ENCODE data around the gene CLK2. TPM values are rescaled to one million over a fixed set of nuclear protein-coding genes. Genes with fewer than 3 reads are reported as not detected.

Gene CLK2
- total and polyA plus RNA-seq, 2 of the 13 experiments (the other 11 are each of a cell fraction or from before 2014, with no cell fraction given), result 20.1 to 73.5 TPM

DNA sequence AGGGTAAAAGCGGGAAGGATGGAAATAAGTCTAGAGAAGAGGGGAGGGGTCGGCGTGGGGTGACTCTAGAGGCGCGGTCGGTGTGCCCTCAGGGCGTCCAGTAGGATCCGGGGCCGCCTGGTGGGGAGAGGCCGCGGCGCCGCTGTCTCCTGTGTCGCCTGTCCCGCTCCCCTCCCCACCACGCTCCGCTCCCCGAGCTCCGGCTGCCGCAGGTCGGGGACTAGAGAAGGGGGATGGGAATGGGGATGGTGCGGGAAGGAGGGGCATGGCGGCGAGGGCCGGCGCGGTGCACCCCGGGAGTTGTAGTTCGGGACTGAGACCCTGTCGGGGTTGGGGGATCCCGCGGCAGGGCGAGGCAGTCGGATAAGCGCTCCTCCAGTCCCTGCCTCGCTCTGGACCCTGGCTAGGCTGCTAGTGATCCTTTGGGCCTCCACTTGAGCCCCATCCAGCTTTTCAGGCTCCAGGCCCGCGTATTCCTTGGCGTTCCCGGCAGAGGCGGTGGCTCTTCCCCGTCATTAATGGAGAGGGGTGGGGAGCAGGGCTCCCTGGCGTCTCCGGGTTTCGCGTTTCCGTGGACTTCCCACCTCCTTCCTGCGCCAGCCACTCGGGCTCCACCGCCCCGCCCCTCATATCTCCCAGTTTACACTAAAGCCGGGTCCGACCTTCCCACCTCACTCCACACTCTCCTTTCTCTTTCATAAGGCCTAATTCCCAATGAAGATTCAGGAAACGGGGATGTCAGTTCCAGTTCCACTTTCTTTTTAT lies 17.9 kb downstream of the CLK2 start, which contains the start of gene ENTREP3 (continued):
- TF ChIP-seq, protein P1, sequence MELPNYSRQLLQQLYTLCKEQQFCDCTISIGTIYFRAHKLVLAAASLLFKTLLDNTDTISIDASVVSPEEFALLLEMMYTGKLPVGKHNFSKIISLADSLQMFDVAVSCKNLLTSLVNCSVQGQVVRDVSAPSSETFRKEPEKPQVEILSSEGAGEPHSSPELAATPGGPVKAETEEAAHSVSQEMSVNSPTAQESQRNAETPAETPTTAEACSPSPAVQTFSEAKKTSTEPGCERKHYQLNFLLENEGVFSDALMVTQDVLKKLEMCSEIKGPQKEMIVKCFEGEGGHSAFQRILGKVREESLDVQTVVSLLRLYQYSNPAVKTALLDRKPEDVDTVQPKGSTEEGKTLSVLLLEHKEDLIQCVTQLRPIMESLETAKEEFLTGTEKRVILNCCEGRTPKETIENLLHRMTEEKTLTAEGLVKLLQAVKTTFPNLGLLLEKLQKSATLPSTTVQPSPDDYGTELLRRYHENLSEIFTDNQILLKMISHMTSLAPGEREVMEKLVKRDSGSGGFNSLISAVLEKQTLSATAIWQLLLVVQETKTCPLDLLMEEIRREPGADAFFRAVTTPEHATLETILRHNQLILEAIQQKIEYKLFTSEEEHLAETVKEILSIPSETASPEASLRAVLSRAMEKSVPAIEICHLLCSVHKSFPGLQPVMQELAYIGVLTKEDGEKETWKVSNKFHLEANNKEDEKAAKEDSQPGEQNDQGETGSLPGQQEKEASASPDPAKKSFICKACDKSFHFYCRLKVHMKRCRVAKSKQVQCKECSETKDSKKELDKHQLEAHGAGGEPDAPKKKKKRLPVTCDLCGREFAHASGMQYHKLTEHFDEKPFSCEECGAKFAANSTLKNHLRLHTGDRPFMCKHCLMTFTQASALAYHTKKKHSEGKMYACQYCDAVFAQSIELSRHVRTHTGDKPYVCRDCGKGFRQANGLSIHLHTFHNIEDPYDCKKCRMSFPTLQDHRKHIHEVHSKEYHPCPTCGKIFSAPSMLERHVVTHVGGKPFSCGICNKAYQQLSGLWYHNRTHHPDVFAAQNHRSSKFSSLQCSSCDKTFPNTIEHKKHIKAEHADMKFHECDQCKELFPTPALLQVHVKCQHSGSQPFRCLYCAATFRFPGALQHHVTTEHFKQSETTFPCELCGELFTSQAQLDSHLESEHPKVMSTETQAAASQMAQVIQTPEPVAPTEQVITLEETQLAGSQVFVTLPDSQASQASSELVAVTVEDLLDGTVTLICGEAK (IDR thresholded peaks at IDR 0.05), result no peak
- TF ChIP-seq, protein P1 (CRISPR knock-in tag; IDR thresholded peaks at IDR 0.05), result peak; percentile 19; the same call in 1 of the 2 replicates
- peak; percentile 34; the same call in 1 of the 2 replicates for TF ChIP-seq RAD21 (CRISPR knock-in tag; IDR thresholded peaks at IDR 0.05)
- TF ChIP-seq, protein P2, sequence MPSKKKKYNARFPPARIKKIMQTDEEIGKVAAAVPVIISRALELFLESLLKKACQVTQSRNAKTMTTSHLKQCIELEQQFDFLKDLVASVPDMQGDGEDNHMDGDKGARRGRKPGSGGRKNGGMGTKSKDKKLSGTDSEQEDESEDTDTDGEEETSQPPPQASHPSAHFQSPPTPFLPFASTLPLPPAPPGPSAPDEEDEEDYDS (CRISPR knock-in tag; IDR thresholded peaks at IDR 0.05), result peak; percentile 68
- TF ChIP-seq TAF15 (IDR thresholded peaks at IDR 0.05; ENCODE audit: low read depth, low read length, poor library complexity, severe bottlenecking), result peak; percentile 24
- peak; percentile 73 for TF ChIP-seq HOXD1 (CRISPR knock-in tag; IDR thresholded peaks at IDR 0.05)
- TF ChIP-seq ZNF101 (CRISPR knock-in tag; IDR thresholded peaks at IDR 0.05; ENCODE audit: borderline replicate concordance, low read depth), result no peak
- no peak for TF ChIP-seq RAD51 (IDR thresholded peaks at IDR 0.05; ENCODE audit: borderline replicate concordance)
- TF ChIP-seq ZFP37 (CRISPR knock-in tag; IDR thresholded peaks at IDR 0.05; ENCODE audit: borderline replicate concordance), result peak; percentile 61; the same call in 1 of the 2 replicates
- no peak for TF ChIP-seq ZNF136 (CRISPR knock-in tag; IDR thresholded peaks at IDR 0.05; ENCODE audit: low read depth)
- TF ChIP-seq, protein P3, sequence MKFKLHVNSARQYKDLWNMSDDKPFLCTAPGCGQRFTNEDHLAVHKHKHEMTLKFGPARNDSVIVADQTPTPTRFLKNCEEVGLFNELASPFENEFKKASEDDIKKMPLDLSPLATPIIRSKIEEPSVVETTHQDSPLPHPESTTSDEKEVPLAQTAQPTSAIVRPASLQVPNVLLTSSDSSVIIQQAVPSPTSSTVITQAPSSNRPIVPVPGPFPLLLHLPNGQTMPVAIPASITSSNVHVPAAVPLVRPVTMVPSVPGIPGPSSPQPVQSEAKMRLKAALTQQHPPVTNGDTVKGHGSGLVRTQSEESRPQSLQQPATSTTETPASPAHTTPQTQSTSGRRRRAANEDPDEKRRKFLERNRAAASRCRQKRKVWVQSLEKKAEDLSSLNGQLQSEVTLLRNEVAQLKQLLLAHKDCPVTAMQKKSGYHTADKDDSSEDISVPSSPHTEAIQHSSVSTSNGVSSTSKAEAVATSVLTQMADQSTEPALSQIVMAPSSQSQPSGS (CRISPR knock-in tag; IDR thresholded peaks at IDR 0.05), result peak; percentile 58; the same call in 1 of the 2 replicates
- TF ChIP-seq ZNF557 (CRISPR knock-in tag; IDR thresholded peaks at IDR 0.05), result peak; percentile 48; the same call in 1 of the 2 replicates
- no peak for TF ChIP-seq ZNF296 (CRISPR knock-in tag; conservative IDR thresholded peaks at IDR 0.05)
- TF ChIP-seq, protein P4, sequence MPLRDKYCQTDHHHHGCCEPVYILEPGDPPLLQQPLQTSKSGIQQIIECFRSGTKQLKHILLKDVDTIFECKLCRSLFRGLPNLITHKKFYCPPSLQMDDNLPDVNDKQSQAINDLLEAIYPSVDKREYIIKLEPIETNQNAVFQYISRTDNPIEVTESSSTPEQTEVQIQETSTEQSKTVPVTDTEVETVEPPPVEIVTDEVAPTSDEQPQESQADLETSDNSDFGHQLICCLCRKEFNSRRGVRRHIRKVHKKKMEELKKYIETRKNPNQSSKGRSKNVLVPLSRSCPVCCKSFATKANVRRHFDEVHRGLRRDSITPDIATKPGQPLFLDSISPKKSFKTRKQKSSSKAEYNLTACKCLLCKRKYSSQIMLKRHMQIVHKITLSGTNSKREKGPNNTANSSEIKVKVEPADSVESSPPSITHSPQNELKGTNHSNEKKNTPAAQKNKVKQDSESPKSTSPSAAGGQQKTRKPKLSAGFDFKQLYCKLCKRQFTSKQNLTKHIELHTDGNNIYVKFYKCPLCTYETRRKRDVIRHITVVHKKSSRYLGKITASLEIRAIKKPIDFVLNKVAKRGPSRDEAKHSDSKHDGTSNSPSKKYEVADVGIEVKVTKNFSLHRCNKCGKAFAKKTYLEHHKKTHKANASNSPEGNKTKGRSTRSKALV (CRISPR knock-in tag; IDR thresholded peaks at IDR 0.05), result 0 out of 2 replicates have a peak, but pooled peaks have one; percentile 34
- no peak for TF ChIP-seq PAX8 (CRISPR knock-in tag; IDR thresholded peaks at IDR 0.05; ENCODE audit: borderline replicate concordance)
- TF ChIP-seq ZNF232 (CRISPR knock-in tag; IDR thresholded peaks at IDR 0.05; ENCODE audit: borderline replicate concordance), result peak; percentile 63; the same call in 1 of the 2 replicates

Measured in HepG2 (cell line).